Measurements from ENCODE around the gene TXK.
A peak's percentile ranks its signal among the peaks of the same experiment; 100 is the strongest.

Gene TXK

DNA sequence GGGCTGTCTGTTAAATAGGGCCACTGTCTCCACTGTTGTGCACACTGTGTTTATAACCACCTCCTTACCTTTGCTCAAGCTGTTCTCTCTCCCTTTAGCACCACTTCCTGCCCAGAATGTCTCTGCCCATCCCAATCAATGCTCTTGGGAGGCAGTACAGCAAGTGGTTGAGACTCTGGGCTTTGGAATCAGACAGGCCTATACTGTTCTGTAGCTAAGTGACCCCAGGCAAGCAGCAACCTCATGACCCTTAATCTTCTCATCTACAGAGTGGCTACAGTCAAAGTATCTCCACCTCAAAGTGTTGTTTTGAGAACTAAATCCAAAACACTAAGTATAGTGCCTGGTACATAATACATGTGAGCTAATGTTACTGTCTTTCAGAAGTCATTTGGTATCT lies 3.8 kb upstream of the TXK start:
- no peak for DNase-seq (ENCODE audit: low read depth in 1 of 2, low spot score in 1 of 2)

DNA sequence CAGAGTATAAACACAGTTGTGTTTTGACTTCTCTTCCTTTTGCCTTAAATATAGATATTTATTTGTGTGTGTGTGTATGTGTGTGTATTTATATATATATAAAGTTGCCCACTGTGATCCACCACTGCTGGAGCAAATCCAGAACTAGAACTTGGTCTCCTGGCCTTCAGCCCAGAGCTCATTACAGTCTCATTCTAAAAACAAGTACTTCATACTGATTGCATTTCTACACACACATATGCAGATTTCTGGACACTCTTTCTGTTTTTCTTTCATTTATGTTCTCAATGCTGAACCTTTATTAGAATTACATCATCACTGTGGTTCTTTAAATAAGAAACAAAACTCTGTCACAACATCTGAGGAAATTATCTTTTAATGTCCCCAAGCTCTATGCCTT lies 381 bp downstream of the TXK start:
- no peak for DNase-seq (ENCODE audit: low read depth in 1 of 2, low spot score in 1 of 2)

DNA sequence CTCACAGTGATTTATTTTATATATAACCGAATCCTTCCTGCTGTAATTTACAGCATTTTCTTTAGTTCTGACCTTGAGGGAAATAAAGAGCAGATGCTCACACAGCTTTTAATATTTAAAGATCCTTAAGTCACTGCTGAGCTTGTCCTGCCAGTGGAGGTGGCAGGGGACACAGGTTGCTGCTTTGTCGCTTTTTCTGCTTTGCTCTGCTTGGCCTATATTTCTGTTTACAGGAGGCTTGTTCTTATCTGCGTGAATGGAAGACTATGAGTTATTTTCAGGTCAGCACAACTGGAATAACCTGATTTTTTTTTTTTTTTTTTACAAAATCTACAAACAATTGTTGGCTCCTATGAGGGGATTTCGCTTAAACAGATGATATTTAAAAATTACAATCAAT lies 2.3 kb downstream of the TXK start:
- no peak for DNase-seq (ENCODE audit: low read depth in 1 of 2, low spot score in 1 of 2)

DNA sequence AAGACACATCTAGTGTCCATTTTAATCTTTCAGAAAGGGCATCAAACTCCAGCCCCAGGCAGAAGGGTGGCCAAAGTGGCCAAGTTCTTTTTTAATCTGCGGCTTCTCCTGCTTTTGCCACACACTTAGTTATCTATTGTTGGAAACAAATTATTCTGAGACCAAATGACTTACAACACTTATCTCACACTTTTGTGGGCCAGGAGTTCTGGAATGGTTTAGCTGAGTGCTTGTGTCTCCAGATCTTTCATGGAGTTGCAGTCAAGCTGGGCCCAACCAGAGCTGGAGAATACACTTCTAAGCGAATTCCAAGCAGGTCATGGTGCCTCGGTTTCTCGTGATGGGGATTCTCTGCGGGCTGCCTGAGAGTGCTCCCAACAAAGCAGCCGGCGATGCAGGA lies 4.0 kb downstream of the TXK start:
- no peak for DNase-seq (ENCODE audit: low read depth in 1 of 2, low spot score in 1 of 2)

DNA sequence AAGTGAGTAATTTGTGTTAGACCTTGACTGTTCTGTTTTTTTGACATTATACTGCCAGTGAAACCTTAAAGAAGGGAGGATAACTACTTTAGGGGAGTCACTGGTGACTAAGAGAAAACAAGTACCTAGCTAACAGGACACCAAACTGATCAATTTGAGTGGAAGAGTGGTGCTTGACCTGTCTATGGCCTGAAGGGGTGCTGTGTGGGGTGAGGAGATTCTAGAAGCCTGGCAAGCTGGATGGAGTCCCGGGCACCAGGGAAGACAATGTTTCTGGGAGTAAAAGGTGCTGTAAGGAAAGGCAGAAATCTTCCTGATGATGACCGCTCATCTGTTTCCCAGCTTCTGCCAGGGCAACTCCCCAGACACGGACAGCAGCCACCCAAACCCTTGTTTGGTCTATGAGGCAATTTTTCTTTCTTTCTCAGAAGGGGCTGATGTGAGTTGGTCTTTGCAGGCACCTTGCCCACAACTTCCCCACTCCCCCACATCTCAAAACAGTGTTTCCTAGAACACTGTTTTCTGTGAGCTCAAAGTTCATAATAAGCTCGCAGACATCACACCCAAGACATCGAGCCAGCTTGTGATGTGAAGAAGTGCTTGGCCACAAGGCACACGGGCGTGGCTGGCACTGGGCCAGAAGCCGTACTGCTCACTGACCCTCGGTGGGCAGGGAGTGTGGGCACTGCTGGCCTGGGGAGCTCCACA lies 4.6 kb downstream of the TXK start:
- peak; percentile 15 to 22 for DNase-seq (ENCODE audit: low read depth in 1 of 2, low spot score in 1 of 2)

DNA sequence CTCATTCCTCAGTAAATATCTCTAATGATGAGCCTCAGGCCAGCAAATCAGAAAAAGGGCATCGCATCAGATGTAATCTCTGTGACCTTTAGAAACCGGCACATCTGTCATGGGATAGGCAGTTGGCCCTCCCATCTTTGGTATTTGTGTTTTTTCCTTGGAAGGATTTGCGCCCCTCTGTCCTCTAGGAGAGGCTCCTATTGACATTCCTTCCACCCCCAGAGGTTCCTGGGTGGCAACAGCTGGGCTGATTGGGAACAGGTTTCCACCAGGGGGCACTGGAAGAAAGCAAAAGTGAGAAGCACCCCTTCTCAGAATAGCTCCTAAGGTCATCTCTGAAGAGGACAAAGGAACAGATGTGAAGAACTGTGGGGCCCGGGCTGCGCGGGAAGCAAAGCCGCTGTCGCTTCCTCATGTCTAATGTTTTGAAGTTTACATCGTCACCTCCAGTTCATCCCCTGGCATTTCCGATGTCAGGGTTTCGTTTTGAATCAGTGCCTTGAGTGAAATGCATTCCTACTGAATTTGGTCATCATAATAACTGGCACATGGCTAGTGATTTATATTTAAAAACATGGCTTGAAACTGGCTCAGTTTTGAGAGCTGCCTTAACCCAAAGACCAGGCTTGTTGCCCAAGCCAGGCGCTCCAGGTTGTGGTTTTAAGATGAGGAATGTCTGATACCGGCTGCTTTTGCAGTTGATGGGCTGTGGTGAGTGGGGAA lies 6.2 kb downstream of the TXK start:
- peak; percentile 34 to 44 for DNase-seq (ENCODE audit: low read depth in 1 of 2, low spot score in 1 of 2)

DNA sequence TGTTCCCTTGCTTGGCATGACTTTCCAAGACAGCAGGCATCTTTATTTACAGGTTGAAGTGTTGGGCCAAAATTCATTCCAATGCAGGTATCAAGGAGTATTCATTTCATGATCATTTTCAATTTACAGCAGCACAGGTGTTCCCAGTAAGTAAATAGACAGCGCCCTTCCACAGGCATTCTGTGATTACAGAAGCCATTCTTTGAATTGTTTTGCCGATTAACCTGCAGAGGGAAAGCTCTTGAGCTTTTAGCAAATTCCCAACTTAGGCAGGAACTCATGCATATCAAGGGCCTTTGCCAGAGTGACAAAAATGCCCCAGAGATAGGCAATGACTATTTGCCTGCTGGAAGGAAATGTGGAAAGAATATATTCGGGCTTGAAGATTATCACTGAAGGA lies 6.8 kb downstream of the TXK start:
- no peak for DNase-seq (ENCODE audit: low read depth in 1 of 2, low spot score in 1 of 2)

DNA sequence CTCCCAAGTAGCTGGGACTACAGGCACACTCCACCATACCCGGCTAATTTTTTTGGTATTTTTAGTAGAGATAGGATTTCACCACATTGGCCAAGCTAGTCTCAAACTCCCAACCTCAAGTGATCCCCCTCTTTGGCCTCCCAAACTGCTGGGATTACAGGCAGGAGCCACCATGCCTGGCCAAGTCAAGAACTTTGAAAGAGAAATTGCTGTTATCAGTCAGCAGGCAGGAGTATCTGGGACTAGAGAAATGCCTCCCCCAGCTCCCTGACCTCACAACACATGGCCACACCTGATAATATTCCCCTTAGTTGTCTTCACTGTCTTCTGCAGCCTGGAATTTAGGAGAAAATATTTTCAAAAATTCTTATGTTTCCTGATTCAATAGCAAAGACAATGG lies 7.4 kb downstream of the TXK start:
- DNase-seq (ENCODE audit: low read depth in 1 of 2, low spot score in 1 of 2) = no peak

DNA sequence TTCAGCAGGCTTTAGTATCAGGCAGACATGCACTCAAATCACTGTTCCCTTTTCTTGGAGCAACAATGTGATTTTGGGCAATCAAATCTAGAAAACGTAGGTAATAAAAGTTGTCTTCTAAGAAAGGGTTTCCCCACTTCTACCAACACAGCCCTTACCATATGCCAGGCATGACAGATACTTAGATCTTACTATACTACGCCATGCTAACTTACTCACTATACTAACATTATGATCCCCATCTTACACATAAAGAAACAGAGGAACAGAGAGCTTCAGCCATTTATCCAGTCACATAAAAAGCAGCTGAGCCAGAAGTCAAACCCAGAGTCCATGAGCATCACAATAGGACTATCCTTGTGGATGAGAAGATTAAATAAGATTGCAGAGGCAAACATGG lies 9.2 kb downstream of the TXK start:
- DNase-seq (ENCODE audit: low read depth in 1 of 2, low spot score in 1 of 2) = no peak

DNA sequence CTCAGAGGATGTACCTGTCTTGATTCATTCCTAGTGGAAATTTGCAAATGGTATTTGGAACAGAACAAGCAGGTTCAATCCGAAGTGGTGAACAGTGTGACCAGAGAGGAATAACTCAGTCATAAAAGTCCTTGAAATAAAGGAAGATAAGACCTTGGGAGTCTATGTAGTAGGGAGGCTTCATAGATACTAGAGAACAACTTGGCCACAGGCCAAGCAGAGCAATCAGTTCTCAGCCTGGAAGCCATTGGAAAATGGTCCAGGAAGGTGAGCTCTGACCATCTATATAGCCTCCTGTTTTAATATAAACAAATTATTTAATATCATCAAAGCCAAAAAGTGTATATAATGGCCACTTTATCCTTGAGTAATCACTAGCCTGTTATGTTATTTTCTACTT lies 11.3 kb downstream of the TXK start:
- DNase-seq (ENCODE audit: low read depth in 1 of 2, low spot score in 1 of 2) = no peak

DNA sequence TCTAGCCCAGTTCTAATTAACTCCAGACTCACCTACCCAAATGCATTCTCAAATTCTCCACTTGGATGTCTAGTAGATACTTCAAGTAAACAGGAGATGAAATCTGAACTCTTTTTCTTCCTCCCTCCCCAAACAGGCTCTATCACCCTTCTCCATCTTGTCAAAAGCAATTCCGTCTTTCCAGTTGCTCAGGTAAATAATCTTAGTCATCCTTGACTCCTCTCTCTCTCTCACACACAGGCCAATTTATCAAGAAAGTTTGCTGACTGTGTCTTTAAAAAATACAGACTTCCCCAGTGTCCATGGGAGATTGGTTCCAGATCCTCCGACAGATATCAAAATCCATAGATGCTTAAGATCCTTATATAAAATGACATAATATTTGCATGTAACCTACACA lies 12.9 kb downstream of the TXK start:
- no peak for DNase-seq (ENCODE audit: low read depth in 1 of 2, low spot score in 1 of 2)

DNA sequence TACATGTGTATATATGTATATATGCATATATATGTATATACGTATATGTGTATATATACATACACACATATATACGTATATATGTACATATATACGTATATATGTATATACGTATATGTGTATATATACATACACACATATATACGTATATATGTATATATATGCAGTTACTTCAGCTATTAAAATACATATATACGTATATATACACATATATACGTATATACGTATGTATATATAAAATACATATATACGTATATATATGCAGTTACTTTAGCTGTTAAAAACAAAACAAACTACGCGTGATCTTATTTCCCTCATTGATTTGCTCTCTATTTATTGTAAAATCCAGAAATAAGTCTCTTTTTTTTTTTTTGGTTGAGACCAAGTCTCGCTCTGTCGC lies 13.9 kb downstream of the TXK start:
- DNase-seq (ENCODE audit: low read depth in 1 of 2, low spot score in 1 of 2) = no peak

DNA sequence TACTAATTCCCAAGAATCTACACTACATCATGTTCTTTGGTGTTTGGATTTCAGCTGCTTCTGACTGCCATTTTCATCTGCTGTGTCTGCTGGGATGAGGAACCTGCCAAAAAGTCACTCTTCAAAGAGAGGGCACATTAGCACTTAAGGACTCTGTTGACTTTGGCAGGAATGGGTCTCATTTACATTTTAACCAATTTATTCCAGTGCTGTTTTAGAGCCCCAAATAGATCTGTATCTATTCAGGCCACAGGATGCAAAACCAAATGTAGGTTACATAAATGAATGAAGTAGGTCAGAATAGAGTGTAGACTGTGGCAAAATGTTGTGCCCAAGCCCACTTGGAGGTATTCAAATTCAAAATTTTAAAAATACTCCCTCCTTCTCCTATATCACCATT lies 14.4 kb downstream of the TXK start:
- DNase-seq (ENCODE audit: low read depth in 1 of 2, low spot score in 1 of 2) = no peak

DNA sequence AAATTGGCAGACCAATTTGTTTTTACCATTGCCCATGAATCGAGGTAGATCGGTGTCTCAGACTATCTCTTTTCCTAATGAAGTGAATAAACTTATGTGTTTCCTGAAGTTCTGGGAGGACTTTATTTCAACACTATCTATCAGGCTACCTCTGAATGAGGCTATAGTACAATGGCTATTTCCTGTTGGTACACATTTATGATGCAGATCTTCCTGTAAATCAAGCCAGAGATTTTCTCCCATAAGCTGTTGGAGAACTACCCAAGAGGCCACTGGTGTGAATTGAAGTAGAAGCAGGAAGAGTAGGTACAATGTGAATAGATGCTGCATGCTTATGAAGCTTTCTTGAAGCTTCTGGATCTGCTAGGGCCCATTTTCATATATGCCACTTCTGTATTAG lies 16.0 kb downstream of the TXK start:
- DNase-seq (ENCODE audit: low read depth in 1 of 2, low spot score in 1 of 2) = no peak

DNA sequence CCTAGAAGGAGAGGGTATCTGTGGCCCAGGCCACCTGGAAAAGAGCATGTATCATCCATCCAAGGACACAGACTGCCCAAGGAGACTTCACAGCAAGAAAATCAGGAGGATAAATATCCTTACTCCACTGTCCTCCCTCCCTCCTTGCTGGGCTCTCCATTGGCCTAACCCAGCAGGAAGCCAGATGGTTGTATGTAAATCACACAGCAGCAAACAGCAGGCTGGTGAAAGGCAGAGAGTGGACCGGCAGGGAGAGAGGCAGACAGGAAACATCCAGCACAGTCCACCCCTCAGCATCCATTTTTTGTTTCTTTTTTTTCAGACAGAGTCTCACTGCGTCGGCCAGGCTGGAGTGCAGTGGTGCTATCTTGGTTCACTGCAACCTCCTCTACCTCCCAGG lies 17.5 kb downstream of the TXK start:
- no peak for DNase-seq (ENCODE audit: low read depth in 1 of 2, low spot score in 1 of 2)

DNA sequence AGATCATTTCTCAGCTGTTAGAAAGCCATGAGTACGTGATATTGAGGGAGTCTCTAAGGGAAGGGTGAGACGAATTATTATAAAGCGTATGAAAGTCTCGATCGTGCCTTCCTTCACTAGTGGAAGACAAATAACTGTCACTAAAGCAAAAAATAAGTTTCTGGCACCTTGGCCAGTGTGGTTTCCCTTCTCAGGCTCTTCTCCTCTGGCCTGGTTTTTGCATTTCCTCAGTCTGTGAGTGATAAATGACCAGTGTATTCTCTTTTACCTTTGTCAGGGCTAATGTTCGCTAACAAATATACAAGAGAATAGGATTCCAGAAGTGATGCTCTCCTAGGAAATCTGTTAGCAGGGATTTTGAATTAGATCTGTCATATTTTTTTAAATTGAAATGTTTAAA lies 19.6 kb downstream of the TXK start:
- no peak for DNase-seq (ENCODE audit: low read depth in 1 of 2, low spot score in 1 of 2)

DNA sequence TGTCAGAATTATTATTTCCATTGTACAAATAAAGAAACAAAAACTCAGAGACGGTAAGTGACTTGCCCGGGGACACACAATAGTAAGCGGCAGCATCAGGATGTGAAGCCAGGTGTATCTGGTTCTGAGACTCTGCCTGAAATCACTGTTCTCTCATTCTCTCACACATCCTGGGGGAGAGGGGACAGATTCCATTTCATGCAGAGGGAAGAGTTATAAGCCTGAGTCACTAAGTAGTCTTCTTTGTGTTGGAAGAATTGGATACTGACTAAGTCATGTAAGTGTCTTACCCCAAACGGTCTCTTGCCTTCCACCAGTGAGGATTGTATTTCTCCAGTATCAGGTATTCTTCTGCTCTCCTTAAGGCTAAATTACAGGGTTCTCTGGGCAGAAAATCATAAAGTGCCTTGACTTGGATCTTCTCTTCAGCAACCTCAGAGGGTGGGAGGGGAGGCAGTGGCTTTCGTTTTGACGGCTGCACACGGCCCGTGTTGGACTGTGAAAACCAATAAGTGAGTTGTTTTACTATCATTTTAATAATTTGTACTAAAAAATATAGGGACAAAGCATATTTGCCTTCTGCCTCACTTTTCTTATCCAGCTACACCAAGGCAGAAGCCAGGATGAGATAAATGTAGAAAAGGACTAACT lies 21.9 kb downstream of the TXK start:
- DNase-seq (ENCODE audit: low read depth in 1 of 2, low spot score in 1 of 2) = no peak

DNA sequence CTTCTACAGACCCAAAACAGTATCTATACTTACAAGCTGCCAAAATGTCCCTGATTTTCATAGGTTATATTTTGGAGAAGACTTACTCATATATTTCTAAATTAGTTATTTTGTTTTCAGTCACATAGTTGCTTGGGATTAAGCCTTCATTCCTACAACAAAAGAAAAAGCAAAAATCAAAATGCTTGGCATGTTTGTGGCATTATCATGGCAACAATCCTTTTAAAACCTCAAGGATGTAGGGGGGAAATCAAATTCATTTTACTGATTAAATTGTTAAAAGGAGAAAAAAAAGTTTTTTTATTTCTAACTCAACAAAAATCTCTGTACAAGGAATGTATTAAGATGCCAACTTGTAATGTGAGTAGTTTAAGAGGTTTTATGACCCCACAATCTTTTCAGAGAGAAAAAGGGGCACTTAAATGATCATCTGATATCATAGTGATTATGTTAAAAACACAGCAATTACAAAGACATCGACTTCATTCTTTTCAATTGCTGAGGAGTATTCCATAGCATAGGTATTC lies 23.5 kb downstream of the TXK start:
- no peak for DNase-seq (ENCODE audit: low read depth in 1 of 2, low spot score in 1 of 2)

DNA sequence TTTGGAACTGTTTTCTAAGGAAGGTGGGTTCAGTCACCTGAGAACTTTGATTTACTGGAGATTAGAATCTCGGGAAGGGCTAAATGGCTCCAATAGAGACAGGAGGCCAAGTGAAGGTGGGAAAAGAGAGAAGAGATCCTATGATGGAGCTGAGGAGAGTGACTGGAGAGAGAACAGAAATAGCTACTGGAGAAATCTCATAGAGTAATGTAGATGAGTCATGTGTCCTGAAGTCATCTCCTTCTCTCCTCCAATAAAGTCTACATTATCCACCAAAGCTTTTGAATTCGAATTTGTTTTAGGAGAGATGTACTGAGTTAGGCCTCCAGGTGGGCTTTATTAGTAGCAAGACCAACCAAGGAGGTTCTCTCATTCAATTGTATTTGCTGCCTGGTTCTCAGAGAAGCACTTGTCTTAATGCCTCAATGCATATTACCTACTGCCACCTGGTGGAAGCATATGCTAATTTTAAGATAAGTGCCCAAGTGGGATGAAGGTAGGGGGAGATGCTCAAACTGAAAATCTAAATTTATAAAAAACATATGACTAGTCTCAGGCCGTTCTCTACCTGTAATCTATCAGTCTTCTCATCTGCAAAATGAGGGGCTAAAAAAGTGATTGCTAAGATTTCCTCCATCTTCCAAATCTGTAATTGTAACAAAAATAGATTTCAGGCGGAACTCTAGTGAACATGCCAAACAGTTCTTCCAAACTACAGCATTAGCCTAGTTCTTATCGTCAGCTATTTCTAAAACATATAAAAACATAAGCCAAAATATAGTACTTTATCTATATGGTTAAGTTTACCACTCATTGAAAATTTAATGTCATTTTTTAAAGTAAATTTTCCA lies 24.4 kb downstream of the TXK start:
- DNase-seq (ENCODE audit: low read depth in 1 of 2, low spot score in 1 of 2) = no peak

DNA sequence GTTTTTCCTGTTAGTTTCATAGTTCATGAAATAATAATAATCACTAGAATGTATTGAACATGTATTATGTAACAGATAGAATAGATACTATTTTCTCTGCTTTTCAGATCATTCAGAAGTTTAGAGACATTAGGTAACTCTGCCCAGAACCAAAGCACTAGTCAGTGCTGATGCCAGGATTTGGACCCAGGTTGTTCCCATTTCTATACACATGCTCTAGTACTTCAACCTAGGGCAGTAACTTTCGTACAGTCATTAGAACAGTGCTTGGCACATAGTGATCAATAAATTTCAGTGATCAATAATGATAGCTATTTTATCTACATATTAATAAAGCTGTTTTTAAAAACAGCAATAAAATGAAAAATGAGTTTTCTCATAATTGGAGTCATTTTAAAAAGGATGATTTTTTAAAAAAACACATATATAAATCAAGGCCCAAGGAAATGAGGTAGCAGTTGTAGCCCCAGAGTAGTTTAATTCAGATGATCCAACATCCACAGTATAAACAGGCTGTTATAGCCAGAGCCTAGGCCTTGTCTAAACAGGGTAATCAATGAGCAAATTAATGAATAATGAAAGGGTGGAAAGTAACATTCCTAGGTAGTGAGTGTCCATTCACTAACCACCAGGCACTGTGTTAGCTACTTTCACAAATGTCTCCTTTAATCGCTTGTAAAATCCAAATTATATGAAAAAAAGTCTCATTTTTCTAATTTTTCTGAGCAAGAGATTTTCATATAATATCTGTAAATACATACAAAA lies 25.6 kb downstream of the TXK start:
- no peak for DNase-seq (ENCODE audit: low read depth in 1 of 2, low spot score in 1 of 2)

DNA sequence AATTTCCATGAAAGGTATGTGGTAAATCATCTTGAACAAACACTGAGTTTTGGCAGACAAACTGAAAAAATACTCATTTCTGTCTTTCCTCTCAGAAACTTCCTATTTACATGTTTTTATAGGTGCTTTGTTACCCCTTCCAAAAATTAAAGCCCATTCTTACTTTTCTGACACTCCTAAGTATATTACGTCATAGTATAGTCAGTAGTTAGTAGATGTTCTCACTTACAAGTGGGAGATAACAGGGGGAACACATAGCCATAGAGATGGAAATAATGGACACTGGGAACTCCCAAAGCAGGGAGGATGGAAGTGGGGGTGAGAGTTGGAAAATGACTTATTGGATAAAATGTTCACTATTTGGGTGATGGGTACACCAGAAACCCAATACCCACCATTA lies 28.8 kb downstream of the TXK start:
- no peak for DNase-seq (ENCODE audit: low read depth in 1 of 2, low spot score in 1 of 2)

All from stimulated activated CD4-positive, alpha-beta T cell treated with anti-CD3 and anti-CD28 coated beads, Interleukin-15, amount 100 ng/mL, for 1 hour (primary cell).